HepG2 (cell line): ENCODE data around the gene CNIH4. TPM values are rescaled to one million over a fixed set of nuclear protein-coding genes. Genes with fewer than 3 reads are reported as not detected.

Source experiments
- ATAC-seq: fragments of 200-7000 bp; cut with Tn5 transposase; 3 replicates; pipeline ENCODE4 v1.9.1; 2020; ENCODE audit warnings: mild to moderate bottlenecking, moderate library complexity
- Bru-seq: library from RNA; stranded (reverse); fragments of 400-500 nt; gene quantifications from one replicate; lab custom pipeline; 2021; lab: Mats Ljungman, UMichigan
- BruChase-seq, 2 experiments: library from RNA; stranded (reverse); fragments of 400-500 nt; gene quantifications; one replicate each; lab custom pipeline; 2021; lab: Mats Ljungman, UMichigan
- BruUV-seq: library from RNA; stranded (reverse); fragments of 400-500 nt; replicated peaks from 2 replicates; lab custom pipeline; 2021; lab: Mats Ljungman, UMichigan
- CTCF ChIA-PET: fragments of 300-600 bp; formaldehyde crosslinking; extraction: SDS; loops from one replicate; lab custom pipeline; 2021; ENCODE audit warnings: low total read pairs, inconsistent platforms, low intra/inter-chr PET ratio; lab: Yijun Ruan, JAX
- POLR2A ChIA-PET: fragments of 350-600 bp; sonication (Branson Sonifier 250); formaldehyde crosslinking; loops from one replicate; lab custom pipeline; 2020; ENCODE audit warnings: antibody characterized with exemption, inconsistent platforms; lab: Yijun Ruan, JAX
- DNase-seq: peaks from one replicate; pipeline ENCODE4 v3.0.0-alpha.2; 2015; ENCODE audit warnings: low spot score
- FAIRE-seq: peaks from 3 replicates; lab custom pipeline; 2011; peaks lifted over from hg19 to GRCh38; lab: Jason Lieb, UNC
- H2AFZ ChIP-seq: one replicate; pipeline ENCODE4 v1.6.1; 2011; ENCODE audit warnings: low read length, inconsistent platforms
- H3K27ac ChIP-seq: fragments of 300-600 bp; 3 replicates; pipeline ENCODE4 v1.8.0; 2011; ENCODE audit warnings: mixed run types, mild to moderate bottlenecking, mixed read lengths, low read length, inconsistent platforms; ENCODE audit not compliant: insufficient read depth; ENCODE audit errors: extremely low read length
- H3K27me3 ChIP-seq, 2 experiments: fragments of 200-600 bp in 1 of 2; 2 replicates in 1 of 2; 3 replicates in 1 of 2; pipeline versions ENCODE4 v1.6.0 to v1.8.0; 2011; ENCODE audit warnings: low read length in 2 of 2, mild to moderate bottlenecking in 2 of 2, moderate library complexity in 2 of 2, inconsistent platforms in 1 of 2; ENCODE audit not compliant: insufficient read depth in 2 of 2, control insufficient read depth in 1 of 2
- H3K36me3 ChIP-seq, 2 experiments: fragments of 200-600 bp in 1 of 2; replicated peaks in 1 of 2; 2 replicates in 1 of 2; 3 replicates in 1 of 2; pipeline versions ENCODE4 v1.5.1 to v1.8.0; 2011; ENCODE audit warnings: low read length in 2 of 2, inconsistent platforms in 1 of 2; ENCODE audit not compliant: insufficient read depth in 2 of 2, control insufficient read depth in 1 of 2
- H3K4me1 ChIP-seq: 2 replicates; pipeline ENCODE4 v1.5.1; 2012; ENCODE audit warnings: low read length, inconsistent platforms; ENCODE audit not compliant: insufficient read depth
- H3K4me2 ChIP-seq: 2 replicates; pipeline ENCODE4 v1.6.0; 2011; ENCODE audit warnings: low read depth, low read length, inconsistent platforms
- H3K4me3 ChIP-seq, 3 experiments: fragments of 200-600 bp in 1 of 3; sonication (generic), shearing (Covaris generic) in 1 of 3; replicated peaks in 1 of 3; 2 replicates each; pipeline ENCODE4 v1.5.1; 2011 to 2016; ENCODE audit warnings: low read length in 3 of 3, inconsistent platforms in 2 of 3, low read depth in 2 of 3, mild to moderate bottlenecking in 2 of 3, control low read depth in 1 of 3, mixed read lengths in 1 of 3; ENCODE audit not compliant: insufficient read depth in 1 of 3
- H3K79me2 ChIP-seq: one replicate; pipeline ENCODE4 v1.6.1; 2011; ENCODE audit warnings: low read length, inconsistent platforms; ENCODE audit not compliant: insufficient read depth
- H3K9ac ChIP-seq: 2 replicates; pipeline ENCODE4 v1.6.0; 2011; ENCODE audit warnings: mild to moderate bottlenecking, low read depth, low read length, inconsistent platforms; ENCODE audit not compliant: insufficient read depth
- H3K9me3 ChIP-seq: 2 replicates; pipeline ENCODE4 v1.5.1; 2012; ENCODE audit warnings: mild to moderate bottlenecking, low read length
- H4K20me1 ChIP-seq: 2 replicates; pipeline ENCODE4 v1.6.0; 2011; ENCODE audit warnings: inconsistent platforms, mild to moderate bottlenecking, low read length, moderate library complexity; ENCODE audit not compliant: insufficient read depth
- AGO2 ChIP-seq: fragments of 200-400 bp; formaldehyde crosslinking; optimal IDR thresholded peaks from 2 replicates; pipeline ENCODE3; 2017; ENCODE audit warnings: mild to moderate bottlenecking, low read depth, low read length, moderate library complexity
- ARID4A ChIP-seq: sonication (generic); formaldehyde crosslinking; IDR thresholded peaks from 2 replicates; pipeline ENCODE4 v1.5.0; 2020; ENCODE audit warnings: mild to moderate bottlenecking, missing genetic modification reagents, borderline replicate concordance
- ATF2 ChIP-seq: sonication (generic); formaldehyde crosslinking; IDR thresholded peaks from 2 replicates; pipeline ENCODE4 v1.4.0; 2020; ENCODE audit warnings: missing genetic modification reagents
- GZF1 ChIP-seq: sonication (generic); formaldehyde crosslinking; IDR thresholded peaks from 2 replicates; pipeline ENCODE4 v1.5.1; 2020; ENCODE audit warnings: mild to moderate bottlenecking, missing genetic modification reagents
- NCOA1 ChIP-seq: sonication (generic); formaldehyde crosslinking; IDR thresholded peaks from 2 replicates; pipeline ENCODE4 v1.9.0; 2021; ENCODE audit warnings: missing genetic modification reagents
- NCOR1 ChIP-seq: fragments of 200-600 bp; sonication (generic); IDR thresholded peaks from 2 replicates; pipeline ENCODE4 v1.7.0; 2017; ENCODE audit warnings: antibody characterized with exemption, low read length, borderline replicate concordance
- ZFY ChIP-seq: sonication (generic); formaldehyde crosslinking; IDR thresholded peaks from 2 replicates; pipeline ENCODE4 v1.4.0; 2020; ENCODE audit warnings: missing genetic modification reagents
- ZNF230 ChIP-seq: sonication (generic); formaldehyde crosslinking; IDR thresholded peaks from 2 replicates; pipeline ENCODE4 v1.4.0; 2020; ENCODE audit warnings: mild to moderate bottlenecking, missing genetic modification reagents
- ZNF317 ChIP-seq: sonication (generic); formaldehyde crosslinking; IDR thresholded peaks from 2 replicates; pipeline ENCODE4 v1.5.0; 2020; ENCODE audit warnings: mild to moderate bottlenecking, missing genetic modification reagents
- ZNF34 ChIP-seq: sonication (generic); formaldehyde crosslinking; IDR thresholded peaks from 2 replicates; pipeline ENCODE4 v1.4.0; 2020; ENCODE audit warnings: mild to moderate bottlenecking, missing genetic modification reagents, borderline replicate concordance
- WGBS: methylation state at CpG from one replicate; pipeline ENCODE4 v1.1.6; 2017; ENCODE audit warnings: low lambda C conversion rate; 5-methylcytosine and 5-hydroxymethylcytosine counted together
- in situ Hi-C: cut with HindIII; loops from 2 replicates; pipeline ENCODE4 v1.10.0; 2017; ENCODE audit warnings: low pct_unique_long_range_greater_than_20kb; ENCODE audit not compliant: extremely low pct_ligation_motif_present
- intact Hi-C: fragments of 100-400 bp; cut with micrococcal nuclease; formaldehyde crosslinking; loops from one replicate; pipeline ENCODE4 v1.10.0; 2022; ENCODE audit not compliant: unreplicated experiment
- long read RNA-seq, 2 experiments: library from RNA in 1 of 2; library from polyadenylated mRNA in 1 of 2; stranded (forward) in 1 of 2; unstranded in 1 of 2; transcript quantifications; one replicate each; pipeline ENCODE4 v2.0.0, GENCODE V29; 2019 to 2022
- polyA minus RNA-seq, 3 experiments: library from RNA; depleted of rRNA, polyadenylated mRNA; stranded (reverse); fragments of >200 nt; gene quantifications; 2 replicates each; pipeline ENCODE4 v1.2.3, GENCODE V29; 2011; ENCODE audit warnings: low replicate concordance in 1 of 3
- polyA plus RNA-seq, 8 experiments: library from polyadenylated mRNA; depleted of rRNA in 3 of 8; stranded (reverse) in 7 of 8; unstranded in 1 of 8; fragments of >200 nt; fragmentation: Illumina TruSeq in 4 of 8; extraction: Trizol in 4 of 8; gene quantifications; 2 replicates each; pipeline versions ENCODE4 v1.2.1 to v1.2.3, GENCODE V29; 2011 to 2016; ENCODE audit warnings: low read depth in 4 of 8, missing spikeins in 1 of 8, mixed read lengths in 1 of 8; ENCODE audit not compliant: insufficient read depth in 1 of 8
- total RNA-seq, 5 experiments: library from RNA; depleted of rRNA; stranded (reverse); fragments of >200 nt; fragmentation: Illumina TruSeq; extraction: Trizol; gene quantifications; 2 replicates each; pipeline ENCODE4 v1.2.3, GENCODE V29; 2016; ENCODE audit warnings: low read depth in 1 of 5

CNIH4 gene
- total RNA-seq (2016; rRNA removed; fragmentation: Illumina TruSeq; extraction: Trizol) (30.3 and 51.8 TPM in 2 replicates), polyA plus RNA-seq (2011; rRNA removed) (50.4 and 52.9 TPM in 2 replicates), polyA minus RNA-seq (2011; rRNA and poly(A)+ RNA removed; ENCODE audit: low replicate concordance) (26.3 and 42.7 TPM in 2 replicates), Bru-seq, nascent RNA (percentile 66 among the genes with signal in this experiment), BruChase-seq, experiment 1, labeled RNA remaining after a 6-hour chase (percentile 82 among the genes with signal in this experiment), BruChase-seq, experiment 2, labeled RNA remaining after a 2-hour chase (percentile 77 among the genes with signal in this experiment)
- total RNA-seq (2016; cell fraction: cytosol; rRNA removed; fragmentation: Illumina TruSeq; extraction: Trizol; ENCODE audit: low read depth): 22.2 and 22.5 TPM in 2 replicates
- 35.5 and 50.0 TPM in 2 replicates for total RNA-seq (2016; cell fraction: insoluble cytoplasmic fraction; rRNA removed; fragmentation: Illumina TruSeq; extraction: Trizol)
- total RNA-seq (2016; cell fraction: membrane; rRNA removed; fragmentation: Illumina TruSeq; extraction: Trizol): 23.2 and 27.4 TPM in 2 replicates
- total RNA-seq (2016; cell fraction: nucleus; rRNA removed; fragmentation: Illumina TruSeq; extraction: Trizol): 36.2 and 41.0 TPM in 2 replicates
- polyA plus RNA-seq (2011; cell fraction: cytosol; rRNA removed): 35.6 and 59.3 TPM in 2 replicates
- polyA plus RNA-seq (2011; cell fraction: nucleus; rRNA removed): 15.6 and 17.8 TPM in 2 replicates
- 43.8 and 59.5 TPM in 2 replicates for polyA plus RNA-seq (2012)
- 22.0 and 24.7 TPM in 2 replicates for polyA plus RNA-seq (2016; cell fraction: cytosol; fragmentation: Illumina TruSeq; extraction: Trizol; ENCODE audit: low read depth)
- polyA plus RNA-seq (2016; cell fraction: insoluble cytoplasmic fraction; fragmentation: Illumina TruSeq; extraction: Trizol; ENCODE audit: low read depth): 31.4 and 34.0 TPM in 2 replicates
- polyA plus RNA-seq (2016; cell fraction: membrane; fragmentation: Illumina TruSeq; extraction: Trizol; ENCODE audit: low read depth): 22.1 and 23.7 TPM in 2 replicates
- polyA plus RNA-seq (2016; cell fraction: nucleus; fragmentation: Illumina TruSeq; extraction: Trizol; ENCODE audit: insufficient read depth, low read depth): 73.2 and 75.9 TPM in 2 replicates
- polyA minus RNA-seq (2011; cell fraction: cytosol; rRNA and poly(A)+ RNA removed): 7.6 and 13.7 TPM in 2 replicates
- polyA minus RNA-seq (2011; cell fraction: nucleus; rRNA and poly(A)+ RNA removed): 13.1 and 13.3 TPM in 2 replicates
- long read RNA-seq, experiment 1, full-length matches to known transcripts: 83 of 94 reads
- long read RNA-seq, experiment 1, partial matches to known transcripts: 1 of 94 reads
- long read RNA-seq, experiment 1, other reads (novel, unspliced or antisense): 10 of 94 reads
- long read RNA-seq, experiment 2, full-length matches to known transcripts: 78 of 95 reads
- long read RNA-seq, experiment 2, partial matches to known transcripts: 4 of 95 reads
- long read RNA-seq, experiment 2, other reads (novel, unspliced or antisense): 13 of 95 reads

GRCh38 chr1:224356685-224357625 lies at the start of gene CNIH4:
Gene CNIH4 (plus strand): TSS chr1:224356879. CDS start chr1:224356925, 46 bp downstream.
- H3K27ac ChIP-seq: peak within 1 kb of the TSS; percentile 43
- ChIA-PET CTCF (no interaction called here), POLR2A (interaction anchor here (1.9 kb wide), 1 partner anchor 27 kb away, joined by 5 read pairs; the partner anchor contains the start of gene NVL)
- intact Hi-C loops (loop anchor here (5.0 kb wide), 1 partner anchor 100 kb away; no protein-coding TSS in a partner anchor), in situ Hi-C loops (no loop called here)
- 2% methylated on average over 27 of the region's 78 CpGs for WGBS
- H3K4me2 ChIP-seq: peak within 1 kb of the TSS; percentile 88
- peaks cover 32% of the 10 kb centered on the region for H3K79me2 ChIP-seq
- no peaks in the 10 kb centered on the region for H3K9me3 ChIP-seq
- peak within 1 kb of the TSS; percentile 71 to 95 (median 90) for H3K4me3 ChIP-seq
- peak within 1 kb of the TSS; percentile 72 for H3K9ac ChIP-seq
- no peaks in the 10 kb centered on the region; a peak in 1 of 5 replicates for H3K27me3 ChIP-seq
- H2AFZ ChIP-seq: no peak within 1 kb of the TSS
- no peaks in the 10 kb centered on the region for H3K36me3 ChIP-seq
- H4K20me1 ChIP-seq: 0 out of 2 replicates have a peak, but pooled peaks cover 2% of the 10 kb centered on the region
- DNase-seq (peak; percentile 88), ATAC-seq (peak; percentile 98), FAIRE-seq (peak; percentile 44)
- H3K4me1 ChIP-seq: peaks cover 43% of the 10 kb centered on the region
- TSS peak; percentile 67 for BruUV-seq
- no peak; the same call in 1 of the 2 replicates for TF ChIP-seq GZF1 (CRISPR knock-in tag)
- TF ChIP-seq ZNF230 (CRISPR knock-in tag): 0 out of 2 replicates have a peak, but pooled peaks have one; percentile 34
- peak; percentile 16; the same call in 1 of the 2 replicates for TF ChIP-seq ATF2
- no peak for TF ChIP-seq NCOR1
- TF ChIP-seq ZNF317 (CRISPR knock-in tag): peak; percentile 78; the same call in 1 of the 2 replicates
- TF ChIP-seq ZNF34: 0 out of 2 replicates have a peak, but pooled peaks have one; percentile 35
- peak; percentile 63 for TF ChIP-seq AGO2
- peak; percentile 92 for TF ChIP-seq ARID4A (CRISPR knock-in tag)
- TF ChIP-seq NCOA1 (CRISPR knock-in tag): 0 out of 2 replicates have a peak, but pooled peaks have one; percentile 51
- TF ChIP-seq ZFY (CRISPR knock-in tag): peak; percentile 95
